ENCODE measurements around the gene TXNRD2. TPM values are rescaled to one million over a fixed set of nuclear protein-coding genes. Genes with fewer than 3 reads are reported as not detected.

Gene TXNRD2
- total and polyA plus RNA-seq, 10 of the 15 experiments (the other 5 are each of a cell fraction or from before 2014, with no cell fraction given): 1.6 to 26.0 (median 13.9) TPM

GRCh38 chr22:19927696-19928095 is 13.9 kb downstream of the TXNRD2 start:
- SMC1A ChIA-PET (ENCODE audit: uncharacterized antibody, unreplicated experiment): no interaction called here
- ATAC-seq: no peak
- Histone ChIP-seq H3K4me3 (no peak overlapping the region), H3K27me3 (replicated peaks in 1 of 2; ENCODE audit: control insufficient read depth in 2 of 2, insufficient read depth in 2 of 2, low read length in 1 of 2) (no peaks in the 10 kb centered on the region), H3K4me1 (ENCODE audit: control insufficient read depth, insufficient read depth, low read length) (no peaks in the 10 kb centered on the region), H4K20me1 (ENCODE audit: control insufficient read depth, insufficient read depth) (no peaks in the 10 kb centered on the region), H2AFZ (ENCODE audit: control insufficient read depth, low read depth, low read length) (no peak overlapping the region), H3K9me3 (replicated peaks; ENCODE audit: control insufficient read depth, insufficient read depth, low read length) (no peaks in the 10 kb centered on the region), H3K36me3 (ENCODE audit: control insufficient read depth in 2 of 2, insufficient read depth in 2 of 2, low read length in 1 of 2) (no peaks in the 10 kb centered on the region), H3K9ac (ENCODE audit: control insufficient read depth, insufficient read depth, low read length) (no peak overlapping the region), H3K27ac (ENCODE audit: control insufficient read depth, insufficient read depth) (no peak overlapping the region), H3K79me2 (ENCODE audit: control insufficient read depth, insufficient read depth, low read length) (no peaks in the 10 kb centered on the region), H3K4me2 (ENCODE audit: control insufficient read depth, insufficient read depth) (no peak overlapping the region)
- no peak for DNase-seq (ENCODE audit: low read depth, low spot score)
- RAD21 ChIA-PET (ENCODE audit: unreplicated experiment): no interaction called here
- BruUV-seq (replicated peaks): no TSS peak
- intact Hi-C loops (cut with micrococcal nuclease; ENCODE audit: unreplicated experiment) (no loop called here), in situ Hi-C loops (cut with MboI) (no loop called here)
- WGBS (ENCODE audit: insufficient coverage, insufficient replicate concordance, low lambda C conversion rate, missing lambda C conversion rate): 91% methylated on average over 7 of the region's 7 CpGs
- FAIRE-seq: no peak
- TF ChIP-seq NFYB (IDR thresholded peaks at IDR 0.05; ENCODE audit: insufficient read depth, low read depth, low read length): no peak
- TF ChIP-seq IRF3 (IDR thresholded peaks at IDR 0.05): no peak
- no peak for TF ChIP-seq SMC3 (IDR thresholded peaks at IDR 0.05; ENCODE audit: borderline replicate concordance, low read length)
- TF ChIP-seq MTA2 (IDR thresholded peaks at IDR 0.05; ENCODE audit: low read depth): no peak
- TF ChIP-seq JUND (IDR thresholded peaks at IDR 0.05; ENCODE audit: low read depth, low read length): no peak
- no peak for TF ChIP-seq EED (IDR thresholded peaks at IDR 0.05; ENCODE audit: low read depth)
- TF ChIP-seq YBX1 (IDR thresholded peaks at IDR 0.05): no peak
- TF ChIP-seq WRNIP1 (IDR thresholded peaks at IDR 0.05; ENCODE audit: borderline replicate concordance, low read depth, low read length): no peak
- TF ChIP-seq TCF7 (IDR thresholded peaks at IDR 0.05; ENCODE audit: borderline replicate concordance): no peak
- no peak for TF ChIP-seq CREM (IDR thresholded peaks at IDR 0.05; ENCODE audit: low read depth)
- TF ChIP-seq PRDM15 (CRISPR knock-in tag; IDR thresholded peaks at IDR 0.05): no peak
- no peak for TF ChIP-seq HSF1 (IDR thresholded peaks at IDR 0.05; ENCODE audit: low read depth, low read length)
- TF ChIP-seq DPF2 (IDR thresholded peaks at IDR 0.05): no peak
- no peak for TF ChIP-seq HDAC6 (IDR thresholded peaks at IDR 0.05; ENCODE audit: unreplicated experiment)
- TF ChIP-seq PBX3 (IDR thresholded peaks at IDR 0.05; ENCODE audit: insufficient replicate concordance, low read depth, low read length): no peak
- no peak for TF ChIP-seq SPI1 (IDR thresholded peaks at IDR 0.05; ENCODE audit: borderline replicate concordance, insufficient read depth, low read depth, low read length)
- TF ChIP-seq MEF2A (IDR thresholded peaks at IDR 0.05; ENCODE audit: insufficient read depth, low read depth, low read length): no peak
- no peak for TF ChIP-seq ATF7 (IDR thresholded peaks at IDR 0.05; ENCODE audit: low read depth)
- no peak for TF ChIP-seq ESRRA (IDR thresholded peaks at IDR 0.05; ENCODE audit: low read length)
- POLR2A ChIA-PET: no interaction called here
- CTCF ChIA-PET: no interaction called here
